GM21786 (cell line): ENCODE results near the gene KCNJ11.
A peak's percentile ranks its signal among the peaks of the same experiment; 100 is the strongest.

ENCODE experiments used
- ATAC-seq: cut with Tn5 transposase; IDR thresholded peaks from one replicate; pipeline ENCODE4 v1.9.1; 2021; ENCODE audit not compliant: unreplicated experiment

KCNJ11 gene

GRCh38 chr11:17392872-17393271 is 4.4 kb upstream of the KCNJ11 start:
- no peak for ATAC-seq

GRCh38 chr11:17391493-17392355 is 3.3 kb upstream of the KCNJ11 start:
- no peak for ATAC-seq

- no peak for ATAC-seq
These were observed 1.6 kb upstream of the KCNJ11 start for GRCh38 chr11:17389957-17390649.

- ATAC-seq = peak; percentile 53
These were observed 925 bp upstream of the KCNJ11 start for GRCh38 chr11:17389211-17389956.

- ATAC-seq = no peak
These were observed 648 bp downstream of the KCNJ11 start for GRCh38 chr11:17387811-17388210.

- ATAC-seq = no peak
These were observed 1.2 kb downstream of the KCNJ11 start for GRCh38 chr11:17387254-17387653.

- ATAC-seq = no peak
These were observed 2.0 kb downstream of the KCNJ11 start for GRCh38 chr11:17386331-17387084.

- ATAC-seq = no peak
These were observed 2.5 kb downstream of the KCNJ11 start for GRCh38 chr11:17385926-17386325.

- ATAC-seq = no peak
These were observed 3.0 kb downstream of the KCNJ11 start for GRCh38 chr11:17385492-17385891.

GRCh38 chr11:17384002-17384511 is 4.4 kb downstream of the KCNJ11 start:
- ATAC-seq = peak; percentile 56

- peak; percentile 10 for ATAC-seq
These were observed 5.0 kb downstream of the KCNJ11 start for GRCh38 chr11:17383461-17383860.

- ATAC-seq = no peak
These were observed 6.3 kb downstream of the KCNJ11 start for GRCh38 chr11:17382046-17382728.

GRCh38 chr11:17381156-17381555 is 7.3 kb downstream of the KCNJ11 start:
- ATAC-seq = no peak

GRCh38 chr11:17379383-17380180 is 8.9 kb downstream of the KCNJ11 start:
- no peak for ATAC-seq

- no peak for ATAC-seq
These were observed 9.8 kb downstream of the KCNJ11 start for GRCh38 chr11:17378655-17379054.

GRCh38 chr11:17376493-17376892 is 12.0 kb downstream of the KCNJ11 start:
- ATAC-seq = no peak

- no peak for ATAC-seq
These were observed 12.9 kb downstream of the KCNJ11 start for GRCh38 chr11:17375547-17375946.

GRCh38 chr11:17371614-17372013 is 16.8 kb downstream of the KCNJ11 start:
- ATAC-seq = no peak

- ATAC-seq = no peak
These were observed 18.7 kb downstream of the KCNJ11 start for GRCh38 chr11:17369684-17370243.
